ENCODE measurements around the gene E2F1. TPM values are rescaled to one million over a fixed set of nuclear protein-coding genes. Genes with fewer than 3 reads are reported as not detected.

E2F1 gene
- total and polyA plus RNA-seq, 2 experiments from 2014 or later, result 12.1 to 42.6 TPM

DNA sequence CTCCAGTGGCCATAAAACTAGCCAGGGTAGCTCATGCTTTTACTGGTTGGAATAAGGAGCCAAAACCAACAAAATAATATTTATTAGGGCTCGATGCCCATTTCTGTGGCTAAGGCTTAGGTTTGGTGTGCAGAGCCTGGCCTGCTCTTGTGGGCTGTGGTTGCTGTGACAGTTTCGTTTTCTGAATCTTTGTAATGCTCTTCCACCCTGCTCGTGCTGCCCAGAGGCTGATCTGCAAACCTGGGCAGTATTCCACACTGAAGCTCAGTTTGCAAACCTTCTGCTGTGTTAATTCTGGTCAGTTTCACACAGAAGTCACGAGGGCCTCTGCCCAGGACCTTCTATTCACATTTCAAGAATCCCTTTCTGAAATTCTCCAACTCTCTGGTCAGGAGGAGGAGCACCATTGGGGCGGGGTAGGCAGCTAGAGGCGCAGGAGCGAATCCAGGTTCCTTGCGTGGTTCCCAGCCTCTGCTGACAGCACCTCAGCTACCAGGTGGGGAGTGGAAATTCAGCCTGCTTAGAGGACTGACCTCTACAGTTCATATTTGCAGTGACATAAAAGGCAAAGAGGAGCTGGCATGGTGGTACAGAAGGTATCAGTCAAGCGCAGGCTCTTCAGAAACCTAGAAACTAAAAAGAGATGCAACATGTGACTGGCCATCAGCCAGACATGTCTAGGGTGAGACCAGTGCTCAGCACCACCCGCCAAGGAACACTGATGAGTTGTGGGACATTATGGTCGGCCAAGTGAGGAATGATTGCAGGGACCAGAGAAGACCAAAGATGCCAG, 38.4 kb downstream of the E2F1 start:
- no peaks in the 10 kb centered on the region for H3K9me2 ChIP-seq (ENCODE audit: insufficient read depth)
- no peaks in the 10 kb centered on the region for H3K36me3 ChIP-seq (ENCODE audit: insufficient read depth)

More for the DNA sequence above, 38.4 kb downstream of the E2F1 start:
- Histone ChIP-seq H3K79me2 (replicated peaks; ENCODE audit: insufficient read depth) (no peaks in the 10 kb centered on the region), H3K4me1 (ENCODE audit: insufficient read depth) (no peaks in the 10 kb centered on the region; the same call in 1 of the 2 replicates), H3F3A (replicated peaks; ENCODE audit: low read depth) (no peaks in the 10 kb centered on the region), H3K4me3 (no peak overlapping the region), H3K4me2 (no peak overlapping the region), H3K27ac (ENCODE audit: low read depth) (no peak overlapping the region), H3K27me3 (ENCODE audit: insufficient read depth) (no peaks in the 10 kb centered on the region), H4K20me1 (replicated peaks; ENCODE audit: insufficient read depth) (peaks cover 3% of the 10 kb centered on the region; the same call in 1 of the 2 replicates), H2AFZ (no peak overlapping the region)
- Mint-ChIP-seq H3K36me3 (ENCODE audit: low read depth) (peaks cover 14% of the 10 kb centered on the region; the same call in 2 of the 3 replicates), H3K9me3 (no peaks in the 10 kb centered on the region), H3K4me1 (peaks cover 5% of the 10 kb centered on the region; the same call in 2 of the 3 replicates), H3K27ac (no peak overlapping the region), H3K4me3 (no peak overlapping the region), H3K27me3 (ENCODE audit: insufficient read depth, low read depth, poor library complexity) (peaks cover 2% of the 10 kb centered on the region)
- no peak for TF ChIP-seq EZH2phosphoT487 (IDR thresholded peaks at IDR 0.05; ENCODE audit: unreplicated experiment)
- TF ChIP-seq EZH2 (IDR thresholded peaks at IDR 0.05; ENCODE audit: low read depth, unreplicated experiment), result no peak
- TF ChIP-seq, protein P1, sequence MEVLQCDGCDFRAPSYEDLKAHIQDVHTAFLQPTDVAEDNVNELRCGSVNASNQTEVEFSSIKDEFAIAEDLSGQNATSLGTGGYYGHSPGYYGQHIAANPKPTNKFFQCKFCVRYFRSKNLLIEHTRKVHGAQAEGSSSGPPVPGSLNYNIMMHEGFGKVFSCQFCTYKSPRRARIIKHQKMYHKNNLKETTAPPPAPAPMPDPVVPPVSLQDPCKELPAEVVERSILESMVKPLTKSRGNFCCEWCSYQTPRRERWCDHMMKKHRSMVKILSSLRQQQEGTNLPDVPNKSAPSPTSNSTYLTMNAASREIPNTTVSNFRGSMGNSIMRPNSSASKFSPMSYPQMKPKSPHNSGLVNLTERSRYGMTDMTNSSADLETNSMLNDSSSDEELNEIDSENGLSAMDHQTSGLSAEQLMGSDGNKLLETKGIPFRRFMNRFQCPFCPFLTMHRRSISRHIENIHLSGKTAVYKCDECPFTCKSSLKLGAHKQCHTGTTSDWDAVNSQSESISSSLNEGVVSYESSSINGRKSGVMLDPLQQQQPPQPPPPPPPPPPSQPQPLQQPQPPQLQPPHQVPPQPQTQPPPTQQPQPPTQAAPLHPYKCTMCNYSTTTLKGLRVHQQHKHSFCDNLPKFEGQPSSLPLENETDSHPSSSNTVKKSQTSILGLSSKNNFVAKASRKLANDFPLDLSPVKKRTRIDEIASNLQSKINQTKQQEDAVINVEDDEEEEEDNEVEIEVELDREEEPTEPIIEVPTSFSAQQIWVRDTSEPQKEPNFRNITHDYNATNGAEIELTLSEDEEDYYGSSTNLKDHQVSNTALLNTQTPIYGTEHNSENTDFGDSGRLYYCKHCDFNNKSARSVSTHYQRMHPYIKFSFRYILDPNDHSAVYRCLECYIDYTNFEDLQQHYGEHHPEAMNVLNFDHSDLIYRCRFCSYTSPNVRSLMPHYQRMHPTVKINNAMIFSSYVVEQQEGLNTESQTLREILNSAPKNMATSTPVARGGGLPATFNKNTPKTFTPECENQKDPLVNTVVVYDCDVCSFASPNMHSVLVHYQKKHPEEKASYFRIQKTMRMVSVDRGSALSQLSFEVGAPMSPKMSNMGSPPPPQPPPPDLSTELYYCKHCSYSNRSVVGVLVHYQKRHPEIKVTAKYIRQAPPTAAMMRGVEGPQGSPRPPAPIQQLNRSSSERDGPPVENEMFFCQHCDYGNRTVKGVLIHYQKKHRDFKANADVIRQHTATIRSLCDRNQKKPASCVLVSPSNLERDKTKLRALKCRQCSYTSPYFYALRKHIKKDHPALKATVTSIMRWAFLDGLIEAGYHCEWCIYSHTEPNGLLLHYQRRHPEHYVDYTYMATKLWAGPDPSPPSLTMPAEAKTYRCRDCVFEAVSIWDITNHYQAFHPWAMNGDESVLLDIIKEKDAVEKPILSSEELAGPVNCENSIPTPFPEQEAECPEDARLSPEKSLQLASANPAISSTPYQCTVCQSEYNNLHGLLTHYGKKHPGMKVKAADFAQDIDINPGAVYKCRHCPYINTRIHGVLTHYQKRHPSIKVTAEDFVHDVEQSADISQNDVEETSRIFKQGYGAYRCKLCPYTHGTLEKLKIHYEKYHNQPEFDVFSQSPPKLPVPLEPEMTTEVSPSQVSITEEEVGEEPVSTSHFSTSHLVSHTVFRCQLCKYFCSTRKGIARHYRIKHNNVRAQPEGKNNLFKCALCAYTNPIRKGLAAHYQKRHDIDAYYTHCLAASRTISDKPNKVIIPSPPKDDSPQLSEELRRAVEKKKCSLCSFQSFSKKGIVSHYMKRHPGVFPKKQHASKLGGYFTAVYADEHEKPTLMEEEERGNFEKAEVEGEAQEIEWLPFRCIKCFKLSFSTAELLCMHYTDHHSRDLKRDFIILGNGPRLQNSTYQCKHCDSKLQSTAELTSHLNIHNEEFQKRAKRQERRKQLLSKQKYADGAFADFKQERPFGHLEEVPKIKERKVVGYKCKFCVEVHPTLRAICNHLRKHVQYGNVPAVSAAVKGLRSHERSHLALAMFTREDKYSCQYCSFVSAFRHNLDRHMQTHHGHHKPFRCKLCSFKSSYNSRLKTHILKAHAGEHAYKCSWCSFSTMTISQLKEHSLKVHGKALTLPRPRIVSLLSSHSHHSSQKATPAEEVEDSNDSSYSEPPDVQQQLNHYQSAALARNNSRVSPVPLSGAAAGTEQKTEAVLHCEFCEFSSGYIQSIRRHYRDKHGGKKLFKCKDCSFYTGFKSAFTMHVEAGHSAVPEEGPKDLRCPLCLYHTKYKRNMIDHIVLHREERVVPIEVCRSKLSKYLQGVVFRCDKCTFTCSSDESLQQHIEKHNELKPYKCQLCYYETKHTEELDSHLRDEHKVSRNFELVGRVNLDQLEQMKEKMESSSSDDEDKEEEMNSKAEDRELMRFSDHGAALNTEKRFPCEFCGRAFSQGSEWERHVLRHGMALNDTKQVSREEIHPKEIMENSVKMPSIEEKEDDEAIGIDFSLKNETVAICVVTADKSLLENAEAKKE (CRISPR knock-in tag; IDR thresholded peaks at IDR 0.05), result no peak
- TF ChIP-seq POLR2AphosphoS5 (IDR thresholded peaks at IDR 0.05; ENCODE audit: low read depth), result no peak
- TF ChIP-seq CREB1 (CRISPR knock-in tag; IDR thresholded peaks at IDR 0.05; ENCODE audit: low read depth), result no peak
- TF ChIP-seq ZNF114 (CRISPR knock-in tag; IDR thresholded peaks at IDR 0.05), result no peak
- no peak for TF ChIP-seq STAT1 (IDR thresholded peaks at IDR 0.05; ENCODE audit: unreplicated experiment)
- no peak for TF ChIP-seq NANOG (IDR thresholded peaks at IDR 0.05; ENCODE audit: borderline replicate concordance)
- no peak for TF ChIP-seq ZNF331 (CRISPR knock-in tag; IDR thresholded peaks at IDR 0.05; ENCODE audit: low read depth)
- TF ChIP-seq, protein P2, sequence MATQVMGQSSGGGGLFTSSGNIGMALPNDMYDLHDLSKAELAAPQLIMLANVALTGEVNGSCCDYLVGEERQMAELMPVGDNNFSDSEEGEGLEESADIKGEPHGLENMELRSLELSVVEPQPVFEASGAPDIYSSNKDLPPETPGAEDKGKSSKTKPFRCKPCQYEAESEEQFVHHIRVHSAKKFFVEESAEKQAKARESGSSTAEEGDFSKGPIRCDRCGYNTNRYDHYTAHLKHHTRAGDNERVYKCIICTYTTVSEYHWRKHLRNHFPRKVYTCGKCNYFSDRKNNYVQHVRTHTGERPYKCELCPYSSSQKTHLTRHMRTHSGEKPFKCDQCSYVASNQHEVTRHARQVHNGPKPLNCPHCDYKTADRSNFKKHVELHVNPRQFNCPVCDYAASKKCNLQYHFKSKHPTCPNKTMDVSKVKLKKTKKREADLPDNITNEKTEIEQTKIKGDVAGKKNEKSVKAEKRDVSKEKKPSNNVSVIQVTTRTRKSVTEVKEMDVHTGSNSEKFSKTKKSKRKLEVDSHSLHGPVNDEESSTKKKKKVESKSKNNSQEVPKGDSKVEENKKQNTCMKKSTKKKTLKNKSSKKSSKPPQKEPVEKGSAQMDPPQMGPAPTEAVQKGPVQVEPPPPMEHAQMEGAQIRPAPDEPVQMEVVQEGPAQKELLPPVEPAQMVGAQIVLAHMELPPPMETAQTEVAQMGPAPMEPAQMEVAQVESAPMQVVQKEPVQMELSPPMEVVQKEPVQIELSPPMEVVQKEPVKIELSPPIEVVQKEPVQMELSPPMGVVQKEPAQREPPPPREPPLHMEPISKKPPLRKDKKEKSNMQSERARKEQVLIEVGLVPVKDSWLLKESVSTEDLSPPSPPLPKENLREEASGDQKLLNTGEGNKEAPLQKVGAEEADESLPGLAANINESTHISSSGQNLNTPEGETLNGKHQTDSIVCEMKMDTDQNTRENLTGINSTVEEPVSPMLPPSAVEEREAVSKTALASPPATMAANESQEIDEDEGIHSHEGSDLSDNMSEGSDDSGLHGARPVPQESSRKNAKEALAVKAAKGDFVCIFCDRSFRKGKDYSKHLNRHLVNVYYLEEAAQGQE (IDR thresholded peaks at IDR 0.05; ENCODE audit: unreplicated experiment), result no peak
- no peak for DNase-seq (ENCODE audit: low spot score)
- ATAC-seq, result no peak
